GM23338 (cell line): ENCODE data around the gene PKD1L1. TPM values are rescaled to one million over a fixed set of nuclear protein-coding genes. Genes with fewer than 3 reads are reported as not detected.

ENCODE experiments used
- ATAC-seq: fragments of 200-7000 bp; cut with Tn5 transposase; 3 replicates; pipeline ENCODE4 v1.9.1; 2020
- DNase-seq: peaks from one replicate; pipeline ENCODE4 v3.0.0-alpha.2; 2015; ENCODE audit warnings: low spot score
- H2AFZ ChIP-seq: fragments of 200-600 bp; sonication (generic); 2 replicates; pipeline ENCODE4 v1.8.0; 2016; ENCODE audit warnings: antibody characterized with exemption, mild to moderate bottlenecking, moderate library complexity
- H3F3A ChIP-seq: fragments of 200-600 bp; sonication (generic); replicated peaks from 2 replicates; pipeline ENCODE4 v1.8.0; 2017; ENCODE audit warnings: antibody characterized with exemption, mixed run types, low read depth
- H3K27ac ChIP-seq: fragments of 200-600 bp; sonication (generic); 2 replicates; pipeline ENCODE4 v1.6.1; 2016; ENCODE audit warnings: low read depth
- H3K27me3 ChIP-seq: fragments of 200-600 bp; sonication (generic); 2 replicates; pipeline ENCODE4 v1.8.0; 2016; ENCODE audit warnings: mild to moderate bottlenecking, mixed run types, moderate library complexity; ENCODE audit not compliant: insufficient read depth
- H3K36me3 ChIP-seq: fragments of 200-600 bp; sonication (generic); 2 replicates; pipeline ENCODE4 v1.8.0; 2016; ENCODE audit warnings: mild to moderate bottlenecking; ENCODE audit not compliant: insufficient read depth
- H3K4me1 ChIP-seq: fragments of 200-600 bp; sonication (generic); 2 replicates; pipeline ENCODE4 v1.8.0; 2016; ENCODE audit warnings: mild to moderate bottlenecking, moderate library complexity; ENCODE audit not compliant: insufficient read depth
- H3K4me2 ChIP-seq: fragments of 200-600 bp; sonication (generic); 2 replicates; pipeline ENCODE4 v1.7.1; 2017; ENCODE audit warnings: mixed run types
- H3K4me3 ChIP-seq: fragments of 200-600 bp; sonication (generic); 2 replicates; pipeline ENCODE4 v1.6.1; 2016; ENCODE audit warnings: mixed run types
- H3K79me2 ChIP-seq: fragments of 200-600 bp; sonication (generic); replicated peaks from 2 replicates; pipeline ENCODE4 v1.8.0; 2017; ENCODE audit warnings: mild to moderate bottlenecking; ENCODE audit not compliant: insufficient read depth
- H3K9me2 ChIP-seq: fragments of 200-600 bp; sonication (generic); 2 replicates; pipeline ENCODE4 v1.8.0; 2017; ENCODE audit not compliant: insufficient read depth
- H4K20me1 ChIP-seq: fragments of 200-600 bp; sonication (generic); replicated peaks from 2 replicates; pipeline ENCODE4 v1.8.0; 2017; ENCODE audit warnings: mild to moderate bottlenecking; ENCODE audit not compliant: insufficient read depth
- H3K27ac Mint-ChIP-seq: 2 replicates; pipeline ENCODE4 v1.8.0; 2020; ENCODE audit warnings: inconsistent platforms, mild to moderate bottlenecking, moderate library complexity, mixed read lengths
- H3K27me3 Mint-ChIP-seq: 3 replicates; pipeline ENCODE4 v1.8.0; 2022; ENCODE audit warnings: low read depth, mild to moderate bottlenecking, moderate library complexity, mixed read lengths, inconsistent platforms; ENCODE audit not compliant: insufficient read depth, poor library complexity
- H3K36me3 Mint-ChIP-seq: 3 replicates; pipeline ENCODE4 v1.8.0; 2021; ENCODE audit warnings: low read depth, mild to moderate bottlenecking, inconsistent platforms, moderate library complexity, mixed read lengths
- H3K4me1 Mint-ChIP-seq: 3 replicates; pipeline ENCODE4 v1.8.0; 2020; ENCODE audit warnings: mild to moderate bottlenecking, inconsistent platforms, mixed read lengths
- H3K4me3 Mint-ChIP-seq: 3 replicates; pipeline ENCODE4 v1.8.0; 2021; ENCODE audit warnings: moderate library complexity, mild to moderate bottlenecking, inconsistent platforms, mixed read lengths
- H3K9me3 Mint-ChIP-seq: 3 replicates; pipeline ENCODE4 v1.8.0; 2020; ENCODE audit warnings: moderate library complexity, mild to moderate bottlenecking, inconsistent platforms, mixed read lengths
- NANOG ChIP-seq: IDR thresholded peaks from 2 replicates; pipeline ENCODE4 v1.6.1; 2016; ENCODE audit warnings: antibody characterized with exemption, borderline replicate concordance
- POLR2AphosphoS5 ChIP-seq: IDR thresholded peaks from 2 replicates; pipeline ENCODE4 v1.6.1; 2016; ENCODE audit warnings: antibody characterized with exemption, low read depth
- STAT1 ChIP-seq: IDR thresholded peaks from one replicate; pipeline ENCODE4 v1.6.1; 2016; ENCODE audit warnings: antibody characterized with exemption; ENCODE audit not compliant: unreplicated experiment
- ZNF331 ChIP-seq: fragments of 250-450 bp; sonication (Bioruptor Pico); IDR thresholded peaks from 2 replicates; pipeline ENCODE4 v1.5.0; 2020; ENCODE audit warnings: low read depth, mild to moderate bottlenecking, moderate library complexity
- ZNF462 ChIP-seq: fragments of 250-450 bp; sonication (Bioruptor Pico); IDR thresholded peaks from 2 replicates; pipeline ENCODE4 v1.5.0; 2020; ENCODE audit warnings: mild to moderate bottlenecking, moderate library complexity
- polyA plus RNA-seq: library from polyadenylated mRNA; unstranded; fragments of >200 nt; fragmentation: Nextera tagmentation; extraction: Ambion mirVana; gene quantifications from 2 replicates; pipeline ENCODE4 v1.2.1, GENCODE V29; 2016
- total RNA-seq: library from RNA; depleted of rRNA; stranded (reverse); fragments of >200 nt; shearing (Covaris generic); gene quantifications from 2 replicates; pipeline ENCODE4 v1.2.3, GENCODE V29; 2014

The PKD1L1 gene
- total and polyA plus RNA-seq, 2 experiments from 2014 or later: 0.03 TPM; not detected in 1

- TF ChIP-seq POLR2AphosphoS5: no peak
- TF ChIP-seq NANOG: no peak
- TF ChIP-seq ZNF331 (CRISPR knock-in tag): no peak
- no peak for TF ChIP-seq STAT1
These were observed 132.4 kb downstream of the PKD1L1 start (continued) for GRCh38 chr7:47815867-47816266.

GRCh38 chr7:47814905-47815613 lies 133.2 kb downstream of the PKD1L1 start:
- no peaks in the 10 kb centered on the region for H3K36me3 ChIP-seq
- H4K20me1 ChIP-seq: no peaks in the 10 kb centered on the region
- no peaks in the 10 kb centered on the region for H3K79me2 ChIP-seq
- H3K27me3 Mint-ChIP-seq: peaks cover 4% of the 10 kb centered on the region
- peaks cover 10% of the 10 kb centered on the region; the same call in 1 of the 3 replicates for H3K4me1 Mint-ChIP-seq
- H3K9me3 Mint-ChIP-seq: no peaks in the 10 kb centered on the region
- H3F3A ChIP-seq: no peaks in the 10 kb centered on the region
- H3K36me3 Mint-ChIP-seq: no peaks in the 10 kb centered on the region
- 0 out of 2 replicates have a peak, but pooled peaks cover 6% of the 10 kb centered on the region for H3K9me2 ChIP-seq
- no peak overlapping the region for H3K4me3 Mint-ChIP-seq
- no peak overlapping the region for H3K4me2 ChIP-seq
- no peaks in the 10 kb centered on the region for H3K4me1 ChIP-seq
- ATAC-seq (peak; percentile 84), DNase-seq (peak; percentile 70)
- H2AFZ ChIP-seq: no peak overlapping the region
- no peak overlapping the region for H3K4me3 ChIP-seq
- H3K27me3 ChIP-seq: no peaks in the 10 kb centered on the region
- no peak overlapping the region for H3K27ac Mint-ChIP-seq
- H3K27ac ChIP-seq: no peak overlapping the region
- TF ChIP-seq NANOG: no peak
- TF ChIP-seq ZNF462 (CRISPR knock-in tag): peak; percentile 57; the same call in 1 of the 2 replicates
